Fibroblast of lung (primary cell): ENCODE measurements around the gene KDM2A. TPM values are rescaled to one million over a fixed set of nuclear protein-coding genes. Genes with fewer than 3 reads are reported as not detected.
"Not testable (repeated sequence)": the region's sequence is repeated elsewhere in the genome, so short reads cannot be mapped to it uniquely, and the experiment has no call there.

Experiments
- DNase-seq, 2 donors: peaks; one replicate each; pipeline versions ENCODE4 v3.0.0 to v3.0.0-alpha.2; 2010; ENCODE audit warnings: low read depth in 2 of 2
- H2AFZ ChIP-seq: 2 replicates; pipeline ENCODE4 v1.5.1; 2012; ENCODE audit warnings: low read length, control low read depth, inconsistent platforms
- H3K27ac ChIP-seq: 2 replicates; pipeline ENCODE4 v1.5.1; 2011; ENCODE audit warnings: low read length, control low read depth; ENCODE audit not compliant: insufficient read depth
- H3K27me3 ChIP-seq: 2 replicates; pipeline ENCODE4 v1.5.1; 2011; ENCODE audit warnings: mild to moderate bottlenecking, low read length; ENCODE audit not compliant: control insufficient read depth, insufficient read depth
- H3K36me3 ChIP-seq: 2 replicates; pipeline ENCODE4 v1.5.1; 2011; ENCODE audit warnings: low read length; ENCODE audit not compliant: control insufficient read depth, insufficient read depth
- H3K4me1 ChIP-seq: 2 replicates; pipeline ENCODE4 v1.5.1; 2011; ENCODE audit warnings: low read length; ENCODE audit not compliant: control insufficient read depth, insufficient read depth; ENCODE audit errors: extremely low read depth
- H3K4me2 ChIP-seq: 2 replicates; pipeline ENCODE4 v1.5.1; 2011; ENCODE audit warnings: low read length, control low read depth; ENCODE audit not compliant: insufficient read depth; ENCODE audit errors: extremely low read depth
- H3K4me3 ChIP-seq, 4 experiments: fragments of 200-600 bp in 1 of 4; sonication (generic) in 1 of 4; replicated peaks in 1 of 4; 2 replicates each; pipeline ENCODE4 v1.5.1; 2011 to 2016; ENCODE audit warnings: low read length in 4 of 4, low read depth in 3 of 4, mild to moderate bottlenecking in 3 of 4, control low read depth in 2 of 4, inconsistent platforms in 1 of 4, mixed read lengths in 1 of 4; ENCODE audit not compliant: insufficient read depth in 1 of 4; ENCODE audit errors: control extremely low read depth in 1 of 4
- H3K79me2 ChIP-seq: 2 replicates; pipeline ENCODE4 v1.5.1; 2012; ENCODE audit warnings: mild to moderate bottlenecking, low read length, inconsistent platforms; ENCODE audit not compliant: control insufficient read depth, insufficient read depth
- H3K9ac ChIP-seq: 2 replicates; pipeline ENCODE4 v1.5.1; 2011; ENCODE audit warnings: mild to moderate bottlenecking, low read length, control low read depth; ENCODE audit not compliant: insufficient read depth
- H3K9me3 ChIP-seq: 2 replicates; pipeline ENCODE4 v1.5.1; 2012; ENCODE audit warnings: low read depth, low read length; ENCODE audit not compliant: control insufficient read depth, insufficient read depth
- H4K20me1 ChIP-seq: 2 replicates; pipeline ENCODE4 v1.5.1; 2011; ENCODE audit warnings: low read length; ENCODE audit not compliant: control insufficient read depth, insufficient read depth; ENCODE audit errors: extremely low read depth
- EZH2 ChIP-seq: IDR thresholded peaks from 2 replicates; pipeline ENCODE4 v1.5.1; 2012; ENCODE audit warnings: low read length, control low read depth, mild to moderate bottlenecking; ENCODE audit errors: missing control alignments
- polyA plus RNA-seq, 2 donors: library from polyadenylated mRNA; depleted of rRNA in 1 of 2; stranded (reverse) in 1 of 2; unstranded in 1 of 2; fragments of >200 nt; gene quantifications; 2 replicates each; pipeline ENCODE4 v1.2.1, GENCODE V29; 2011 to 2012; ENCODE audit warnings: missing spikeins in 1 of 2
- total RNA-seq: library from RNA; depleted of rRNA; stranded (reverse); fragments of >200 nt; gene quantifications from 2 replicates; pipeline ENCODE4 v1.2.1, GENCODE V29; 2014
- TF ChIP-seq, protein P1 (sequence below), 2 donors: IDR thresholded peaks in 1 of 2; conservative IDR thresholded peaks in 1 of 2; 1 replicate in 1 of 2; 2 replicates in 1 of 2; pipeline ENCODE4 v1.5.1; 2011 to 2012; ENCODE audit warnings: low read length in 2 of 2, control low read depth in 1 of 2, inconsistent platforms in 1 of 2, low read depth in 1 of 2, mild to moderate bottlenecking in 1 of 2

The KDM2A gene
- total and polyA plus RNA-seq, 2 donors (not counting 1 experiment from before 2014, with no cell fraction given), result 36.4 to 42.6 TPM

- Histone ChIP-seq H3K36me3 (peaks cover 6% of the 10 kb centered on the region), H3K4me2 (no peak overlapping the region), H4K20me1 (no peaks in the 10 kb centered on the region), H2AFZ (no peak overlapping the region), H3K27ac (no peak overlapping the region), H3K9me3 (no peaks in the 10 kb centered on the region), H3K27me3 (no peaks in the 10 kb centered on the region), H3K9ac (no peak overlapping the region), H3K4me1 (no peaks in the 10 kb centered on the region), H3K4me3 (no peak overlapping the region), H3K79me2 (no peaks in the 10 kb centered on the region)
- no peak for DNase-seq
- no peak for TF ChIP-seq EZH2
- TF ChIP-seq, protein P1, sequence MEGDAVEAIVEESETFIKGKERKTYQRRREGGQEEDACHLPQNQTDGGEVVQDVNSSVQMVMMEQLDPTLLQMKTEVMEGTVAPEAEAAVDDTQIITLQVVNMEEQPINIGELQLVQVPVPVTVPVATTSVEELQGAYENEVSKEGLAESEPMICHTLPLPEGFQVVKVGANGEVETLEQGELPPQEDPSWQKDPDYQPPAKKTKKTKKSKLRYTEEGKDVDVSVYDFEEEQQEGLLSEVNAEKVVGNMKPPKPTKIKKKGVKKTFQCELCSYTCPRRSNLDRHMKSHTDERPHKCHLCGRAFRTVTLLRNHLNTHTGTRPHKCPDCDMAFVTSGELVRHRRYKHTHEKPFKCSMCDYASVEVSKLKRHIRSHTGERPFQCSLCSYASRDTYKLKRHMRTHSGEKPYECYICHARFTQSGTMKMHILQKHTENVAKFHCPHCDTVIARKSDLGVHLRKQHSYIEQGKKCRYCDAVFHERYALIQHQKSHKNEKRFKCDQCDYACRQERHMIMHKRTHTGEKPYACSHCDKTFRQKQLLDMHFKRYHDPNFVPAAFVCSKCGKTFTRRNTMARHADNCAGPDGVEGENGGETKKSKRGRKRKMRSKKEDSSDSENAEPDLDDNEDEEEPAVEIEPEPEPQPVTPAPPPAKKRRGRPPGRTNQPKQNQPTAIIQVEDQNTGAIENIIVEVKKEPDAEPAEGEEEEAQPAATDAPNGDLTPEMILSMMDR (conservative IDR thresholded peaks at IDR 0.05 in 1 of 2, IDR thresholded peaks at IDR 0.05 in 1 of 2; ENCODE audit: low read depth in 1 of 2, low read length in 2 of 2), result no peak
Observed at GRCh38 chr11:67230406-67230805, 111.3 kb downstream of the KDM2A start.

DNA sequence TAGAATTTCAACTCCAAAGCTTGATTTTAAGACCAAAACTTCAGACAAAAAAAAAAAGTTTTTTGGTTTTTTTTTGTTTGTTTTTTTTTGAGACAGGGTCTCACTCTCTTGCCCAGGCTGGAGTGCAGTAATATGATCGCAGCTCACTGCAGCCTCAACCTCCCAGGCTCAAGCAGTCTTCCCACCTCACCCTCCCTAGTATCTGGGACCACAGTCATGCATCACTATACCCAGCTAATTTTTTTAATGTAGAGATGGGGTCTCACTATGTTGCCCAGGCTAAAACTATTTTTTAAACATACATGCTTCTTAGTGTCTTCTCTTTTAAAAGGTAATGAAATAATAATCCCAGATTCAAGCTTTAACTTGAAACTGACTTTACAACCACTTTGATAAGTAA, 111.8 kb downstream of the KDM2A start:
- H3K9ac ChIP-seq, result no peak overlapping the region
- H3K9me3 ChIP-seq, result no peaks in the 10 kb centered on the region
- no peak for DNase-seq
- H3K36me3 ChIP-seq, result peaks cover 6% of the 10 kb centered on the region
- no peaks in the 10 kb centered on the region for H4K20me1 ChIP-seq
- H3K79me2 ChIP-seq, result no peaks in the 10 kb centered on the region
- no peaks in the 10 kb centered on the region for H3K4me1 ChIP-seq
- no peak overlapping the region for H3K27ac ChIP-seq
- H2AFZ ChIP-seq, result no peak overlapping the region
- H3K4me2 ChIP-seq, result no peak overlapping the region
- no peak overlapping the region for H3K4me3 ChIP-seq
- TF ChIP-seq, protein P1 (conservative IDR thresholded peaks at IDR 0.05 in 1 of 2, IDR thresholded peaks at IDR 0.05 in 1 of 2; ENCODE audit: low read depth in 1 of 2, low read length in 2 of 2), result no peak
- TF ChIP-seq EZH2, result no peak
- no peaks in the 10 kb centered on the region for H3K27me3 ChIP-seq

DNA sequence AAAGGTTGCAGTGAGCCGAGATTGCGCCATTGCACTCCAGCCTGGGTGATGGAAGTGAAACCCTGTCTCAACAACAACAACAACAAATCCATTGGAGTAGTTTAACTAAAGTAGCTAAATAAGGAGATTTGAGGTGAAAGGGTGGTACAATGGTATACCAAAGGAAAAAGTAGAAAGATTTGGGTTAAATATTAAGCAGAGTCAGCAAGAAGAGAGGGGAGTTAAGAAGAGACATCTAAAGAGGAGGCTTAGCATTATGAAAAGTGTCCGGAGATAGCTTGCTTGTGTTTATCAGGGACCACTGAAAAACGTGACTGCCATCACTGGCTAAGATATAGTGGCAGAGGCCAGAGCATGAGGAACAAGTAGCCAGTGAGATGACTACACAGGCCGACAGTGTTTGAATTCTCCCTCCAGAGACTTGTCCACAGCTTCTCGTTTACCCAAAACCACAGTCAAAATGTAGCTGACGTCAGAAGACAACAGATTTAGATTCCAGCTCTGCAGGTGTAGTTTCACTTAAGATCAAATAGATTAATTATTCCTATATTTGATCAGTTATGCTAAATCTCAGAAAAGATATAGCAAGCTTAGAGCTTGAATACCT, 114.6 kb downstream of the KDM2A start:
- Histone ChIP-seq H3K27ac (no peak overlapping the region), H4K20me1 (no peaks in the 10 kb centered on the region), H3K4me1 (no peaks in the 10 kb centered on the region), H3K27me3 (no peaks in the 10 kb centered on the region), H3K36me3 (peaks cover 4% of the 10 kb centered on the region), H3K9ac (no peak overlapping the region), H3K79me2 (no peaks in the 10 kb centered on the region), H3K9me3 (no peaks in the 10 kb centered on the region), H2AFZ (no peak overlapping the region), H3K4me2 (no peak overlapping the region), H3K4me3 (no peak overlapping the region)
- TF ChIP-seq, protein P1 (conservative IDR thresholded peaks at IDR 0.05 in 1 of 2, IDR thresholded peaks at IDR 0.05 in 1 of 2; ENCODE audit: low read depth in 1 of 2, low read length in 2 of 2), result no peak
- no peak for TF ChIP-seq EZH2
- no peak for DNase-seq

DNA sequence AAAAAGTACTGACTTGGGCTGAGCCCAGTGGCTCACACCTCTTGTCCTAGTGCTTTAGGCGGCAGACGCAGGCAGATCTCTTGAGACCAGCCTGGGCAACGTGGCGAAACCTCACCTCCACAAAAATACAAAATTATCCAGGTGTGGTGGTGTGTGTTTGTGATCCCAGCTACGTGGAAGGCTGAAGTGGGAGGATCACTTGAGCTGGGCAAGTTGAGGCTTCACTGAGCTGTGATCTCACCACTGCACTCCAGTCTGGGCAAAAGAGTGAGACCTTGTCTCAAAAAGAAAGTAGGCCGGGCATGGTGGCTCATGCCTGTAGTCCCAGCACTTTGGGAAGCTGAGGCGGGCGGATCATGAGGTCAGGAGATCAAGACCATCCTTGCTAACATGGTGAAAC, 115.5 kb downstream of the KDM2A start:
- not testable (repeated sequence) for H3K4me2 ChIP-seq, H3K27ac ChIP-seq, H3K4me1 ChIP-seq, H3K27me3 ChIP-seq, H3K79me2 ChIP-seq, H3K4me3 ChIP-seq, H3K9ac ChIP-seq, H4K20me1 ChIP-seq, DNase-seq, H3K9me3 ChIP-seq, H3K36me3 ChIP-seq, H2AFZ ChIP-seq
